Neural cell (in vitro differentiated cells): ENCODE data around the gene CDH4. TPM values are rescaled to one million over a fixed set of nuclear protein-coding genes. Genes with fewer than 3 reads are reported as not detected.

Source experiments
- H2AFZ ChIP-seq: fragments of 200-600, 300-800 bp; sonication (generic), shearing (Covaris generic); 2 replicates; pipeline ENCODE4 v1.6.0; 2014; ENCODE audit warnings: low read depth, mild to moderate bottlenecking, antibody characterized with exemption, low read length, moderate library complexity
- H3F3A ChIP-seq: fragments of 200-600 bp; shearing (Covaris generic); 2 replicates; pipeline ENCODE4 v1.6.1; 2016; ENCODE audit warnings: mild to moderate bottlenecking, moderate library complexity, mixed read lengths, antibody characterized with exemption, low read length; ENCODE audit not compliant: insufficient read depth, poor library complexity, severe bottlenecking
- H3K27ac ChIP-seq: fragments of 200-600, 300-800 bp; sonication (generic), shearing (Covaris generic); 2 replicates; pipeline ENCODE4 v1.5.1; 2014; ENCODE audit warnings: mild to moderate bottlenecking, low read length, moderate library complexity
- H3K27me3 ChIP-seq: fragments of 300-800, 200-600 bp; sonication (generic), shearing (Covaris generic); 2 replicates; pipeline ENCODE4 v1.6.0; 2014; ENCODE audit warnings: mild to moderate bottlenecking, low read depth, low read length, moderate library complexity; ENCODE audit not compliant: insufficient read depth
- H3K36me3 ChIP-seq: fragments of 300-800, 200-600 bp; sonication (generic), shearing (Covaris generic); 2 replicates; pipeline ENCODE4 v1.5.1; 2014; ENCODE audit warnings: mild to moderate bottlenecking, antibody characterized with exemption, low read length, moderate library complexity; ENCODE audit not compliant: insufficient read depth
- H3K4me2 ChIP-seq: fragments of 300-800, 200-600 bp; sonication (generic), shearing (Covaris generic); 2 replicates; pipeline ENCODE4 v1.6.0; 2014; ENCODE audit warnings: mild to moderate bottlenecking, low read length
- H3K4me3 ChIP-seq: fragments of 300-800, 200-600 bp; sonication (generic), shearing (Covaris generic); 2 replicates; pipeline ENCODE4 v1.5.1; 2014; ENCODE audit warnings: mild to moderate bottlenecking, low read length, moderate library complexity
- H3K79me2 ChIP-seq: fragments of 200-600 bp; shearing (Covaris generic); replicated peaks from 2 replicates; pipeline ENCODE4 v1.6.0; 2014; ENCODE audit warnings: mild to moderate bottlenecking, low read length, moderate library complexity; ENCODE audit not compliant: insufficient read depth
- H3K9ac ChIP-seq: fragments of 300-800, 200-600 bp; sonication (generic), shearing (Covaris generic); 2 replicates; pipeline ENCODE4 v1.6.1; 2016; ENCODE audit warnings: mild to moderate bottlenecking, low read length, mixed read lengths
- H3K9me2 ChIP-seq: fragments of 200-600 bp; shearing (Covaris generic); 2 replicates; pipeline ENCODE4 v1.6.1; 2016; ENCODE audit warnings: mild to moderate bottlenecking, low read length, mixed read lengths; ENCODE audit not compliant: insufficient read depth
- H3K9me3 ChIP-seq: fragments of 200-600, 300-800 bp; sonication (generic), shearing (Covaris generic); 2 replicates; pipeline ENCODE4 v1.6.1; 2016; ENCODE audit warnings: mild to moderate bottlenecking, mixed run types, low read length, moderate library complexity, mixed read lengths
- H4K20me1 ChIP-seq: fragments of 200-600 bp; shearing (Covaris generic); 2 replicates; pipeline ENCODE4 v1.6.1; 2016; ENCODE audit warnings: mild to moderate bottlenecking, mixed run types; ENCODE audit not compliant: insufficient read depth
- CTCF ChIP-seq: fragments of 450-650 bp; IDR thresholded peaks from 2 replicates; pipeline ENCODE4 v1.5.1; 2014; ENCODE audit warnings: antibody characterized with exemption, mild to moderate bottlenecking, moderate library complexity; ENCODE audit not compliant: poor library complexity, severe bottlenecking
- EP300 ChIP-seq: fragments of 450-650 bp; conservative IDR thresholded peaks from 2 replicates; pipeline ENCODE4 v1.6.1; 2014; ENCODE audit warnings: antibody characterized with exemption, mild to moderate bottlenecking, moderate library complexity; ENCODE audit not compliant: poor library complexity, severe bottlenecking
- EZH2 ChIP-seq: fragments of 200-600, 300-800 bp; shearing (Covaris generic), sonication (generic); IDR thresholded peaks from 2 replicates; pipeline ENCODE4 v1.6.1; 2014; ENCODE audit warnings: antibody characterized with exemption, low read length, borderline replicate concordance, mild to moderate bottlenecking; ENCODE audit not compliant: insufficient read depth, poor library complexity, severe bottlenecking
- MXI1 ChIP-seq: fragments of 450-650 bp; conservative IDR thresholded peaks from 2 replicates; pipeline ENCODE4 v1.6.1; 2014; ENCODE audit warnings: antibody characterized with exemption, mild to moderate bottlenecking; ENCODE audit not compliant: poor library complexity, severe bottlenecking
- POLR2AphosphoS5 ChIP-seq: IDR thresholded peaks from 2 replicates; pipeline ENCODE4 v1.6.1; 2012
- RAD21 ChIP-seq: fragments of 450-650 bp; conservative IDR thresholded peaks from 2 replicates; pipeline ENCODE4 v1.6.1; 2014; ENCODE audit warnings: antibody characterized with exemption, mild to moderate bottlenecking, moderate library complexity
- REST ChIP-seq: IDR thresholded peaks from 2 replicates; pipeline ENCODE4 v1.6.1; 2012; ENCODE audit warnings: borderline replicate concordance
- SMC3 ChIP-seq: fragments of 450-650 bp; conservative IDR thresholded peaks from 2 replicates; pipeline ENCODE4 v1.6.1; 2014; ENCODE audit warnings: antibody characterized with exemption, mild to moderate bottlenecking, moderate library complexity; ENCODE audit not compliant: poor library complexity
- TAF1 ChIP-seq: IDR thresholded peaks from 2 replicates; pipeline ENCODE4 v1.6.1; 2012; ENCODE audit warnings: low read depth
- polyA plus RNA-seq: library from polyadenylated mRNA; depleted of rRNA; stranded (reverse); fragments of >200 nt; gene quantifications from 2 replicates; pipeline ENCODE4 v1.2.3, GENCODE V29; 2014

The CDH4 gene
- polyA plus RNA-seq, 1 donor from 2014 or later, result 24.6 TPM

GRCh38 chr20:61331543-61331942 is 79.5 kb downstream of the CDH4 start (continued):
- TF ChIP-seq CTCF, result no peak

- Histone ChIP-seq H3K4me2 (no peak overlapping the region), H3K27me3 (no peaks in the 10 kb centered on the region), H3K9me3 (no peaks in the 10 kb centered on the region), H3K9ac (no peak overlapping the region), H3K79me2 (no peaks in the 10 kb centered on the region), H3K27ac (no peak overlapping the region), H4K20me1 (no peaks in the 10 kb centered on the region), H3K36me3 (no peaks in the 10 kb centered on the region), H3F3A (no peaks in the 10 kb centered on the region), H3K9me2 (no peaks in the 10 kb centered on the region), H3K4me3 (no peak overlapping the region), H2AFZ (no peak overlapping the region)
- TF ChIP-seq SMC3 (no peak), MXI1 (no peak), POLR2AphosphoS5 (no peak), REST (no peak), EZH2 (no peak), TAF1 (no peak), EP300 (no peak), CTCF (no peak), RAD21 (no peak)
These were observed 80.2 kb downstream of the CDH4 start for GRCh38 chr20:61332016-61332975.
